GM12872 (cell line): ENCODE results near the gene HIBADH.

Experiments
- CTCF ChIP-seq: IDR thresholded peaks from 3 replicates; pipeline ENCODE4 v1.5.1; 2011; ENCODE audit warnings: low read depth, mild to moderate bottlenecking, low read length, moderate library complexity; ENCODE audit not compliant: insufficient read depth

Gene HIBADH

GRCh38 chr7:27662490-27663205 lies at the start of gene HIBADH:
TSS of gene HIBADH (minus strand) at chr7:27662883. CDS start at chr7:27662788, 95 bp downstream.
- 0 out of 3 replicates have a peak, but pooled peaks have one; percentile 9 for TF ChIP-seq CTCF

GRCh38 chr7:27712217-27712616 lies 49.5 kb upstream of the HIBADH start:
- TF ChIP-seq CTCF: no peak

GRCh38 chr7:27709137-27710075 lies 46.7 kb upstream of the HIBADH start:
- no peak for TF ChIP-seq CTCF

GRCh38 chr7:27708485-27708884 lies 45.8 kb upstream of the HIBADH start:
- no peak for TF ChIP-seq CTCF

GRCh38 chr7:27705200-27705594 lies 42.5 kb upstream of the HIBADH start:
- no peak for TF ChIP-seq CTCF

GRCh38 chr7:27704422-27705199 lies 41.9 kb upstream of the HIBADH start:
- TF ChIP-seq CTCF: no peak

GRCh38 chr7:27703181-27703580 lies 40.5 kb upstream of the HIBADH start:
- no peak for TF ChIP-seq CTCF
